ENCODE measurements around the gene DNAJB2.

GRCh38 chr2:219244789-219245147 is 34.4 kb upstream of the DNAJB2 start:
- TF ChIP-seq CTCF (conservative IDR thresholded peaks at IDR 0.05 in 1 of 2, IDR thresholded peaks at IDR 0.05 in 1 of 2; ENCODE audit: extremely low read depth in 1 of 2, insufficient read depth in 1 of 2, low read depth in 1 of 2, low read length in 2 of 2), result no peak
- TF ChIP-seq EZH2 (IDR thresholded peaks at IDR 0.05; ENCODE audit: borderline replicate concordance, low read length), result no peak
